PC-3 (cell line): ENCODE data around the gene CYP2B6.

ENCODE experiments used
- CTCF ChIP-seq: fragments of 300-600 bp; sonication (generic); conservative IDR thresholded peaks from 2 replicates; pipeline ENCODE4 v1.5.1; 2017; ENCODE audit warnings: antibody characterized with exemption, low read depth, mild to moderate bottlenecking, low read length
- EZH2 ChIP-seq: fragments of 300-600 bp; sonication (generic); IDR thresholded peaks from one replicate; pipeline ENCODE4 v1.6.1; 2017; ENCODE audit warnings: antibody characterized with exemption, mild to moderate bottlenecking, low read length; ENCODE audit not compliant: unreplicated experiment

GRCh38 chr19:40954573-40954972, 36.5 kb upstream of the CYP2B6 start:
- TF ChIP-seq CTCF (no peak), EZH2 (no peak)
